WTC11 (cell line): ENCODE measurements around the gene PXT1. TPM values are rescaled to one million over a fixed set of nuclear protein-coding genes. Genes with fewer than 3 reads are reported as not detected.
"Not testable (repeated sequence)": the region's sequence is repeated elsewhere in the genome, so short reads cannot be mapped to it uniquely, and the experiment has no call there.

Experiments
- ATAC-seq: fragments of 200-7000 bp; cut with Tn5 transposase; 2 replicates; pipeline ENCODE4 v1.10.0; 2021; ENCODE audit warnings: mild to moderate bottlenecking, moderate library complexity
- CTCF ChIA-PET: fragments of 300-600 bp; sonication (Branson Sonifier 250); formaldehyde crosslinking; loops from one replicate; lab custom pipeline; 2021; ENCODE audit warnings: antibody characterized with exemption; lab: Charles Lee
- POLR2A ChIA-PET: fragments of 350-600 bp; sonication (Branson Sonifier 250); formaldehyde crosslinking; loops from one replicate; lab custom pipeline; 2021; ENCODE audit warnings: antibody characterized with exemption; lab: Charles Lee
- DNase-seq: peaks from one replicate; pipeline ENCODE4 v3.0.0; 2021; ENCODE audit warnings: low spot score
- H3K27ac Mint-ChIP-seq: 2 replicates; pipeline ENCODE4 v1.8.0; 2021; ENCODE audit warnings: mixed read lengths
- H3K27me3 Mint-ChIP-seq: 2 replicates; pipeline ENCODE4 v1.8.0; 2021; ENCODE audit warnings: low read depth, mild to moderate bottlenecking, moderate library complexity, mixed read lengths
- H3K36me3 Mint-ChIP-seq: 2 replicates; pipeline ENCODE4 v1.8.0; 2021; ENCODE audit warnings: mixed read lengths
- H3K4me1 Mint-ChIP-seq: 2 replicates; pipeline ENCODE4 v1.8.0; 2022; ENCODE audit warnings: mixed read lengths
- H3K4me3 Mint-ChIP-seq: 2 replicates; pipeline ENCODE4 v1.8.0; 2021; ENCODE audit warnings: mild to moderate bottlenecking, moderate library complexity, mixed read lengths
- H3K9me3 Mint-ChIP-seq: 2 replicates; pipeline ENCODE4 v1.8.0; 2021; ENCODE audit warnings: mixed read lengths
- ATF6 ChIP-seq: sonication (generic); formaldehyde crosslinking; IDR thresholded peaks from 2 replicates; pipeline ENCODE4 v1.8.1; 2023; ENCODE audit warnings: mild to moderate bottlenecking, missing genetic modification reagents
- ETV6 ChIP-seq: sonication (generic); formaldehyde crosslinking; IDR thresholded peaks from 2 replicates; pipeline ENCODE4 v1.8.1; 2022; ENCODE audit warnings: mild to moderate bottlenecking, missing genetic modification reagents
- FOXP4 ChIP-seq: sonication (generic); formaldehyde crosslinking; IDR thresholded peaks from 2 replicates; pipeline ENCODE4 v1.8.0; 2022; ENCODE audit warnings: mild to moderate bottlenecking, missing genetic modification reagents
- GABPB1 ChIP-seq: sonication (generic); formaldehyde crosslinking; IDR thresholded peaks from 2 replicates; pipeline ENCODE4 v1.8.1; 2023; ENCODE audit warnings: mild to moderate bottlenecking, missing genetic modification reagents
- GTF2I ChIP-seq: fragments of 250-450 bp; sonication (Bioruptor Pico); conservative IDR thresholded peaks from 2 replicates; pipeline ENCODE4 v1.4.0; 2021; ENCODE audit warnings: mild to moderate bottlenecking
- MLX ChIP-seq: sonication (generic); formaldehyde crosslinking; IDR thresholded peaks from 2 replicates; pipeline ENCODE4 v1.8.1; 2023; ENCODE audit warnings: mild to moderate bottlenecking, missing genetic modification reagents, moderate library complexity
- MXD4 ChIP-seq: fragments of 250-450 bp; sonication (Bioruptor Pico); IDR thresholded peaks from 2 replicates; pipeline ENCODE4 v1.8.0; 2021; ENCODE audit warnings: mild to moderate bottlenecking, moderate library complexity, borderline replicate concordance
- NFE2L1 ChIP-seq: sonication (generic); formaldehyde crosslinking; IDR thresholded peaks from 2 replicates; pipeline ENCODE4 v1.8.1; 2023; ENCODE audit warnings: missing genetic modification reagents
- NFYB ChIP-seq: sonication (generic); formaldehyde crosslinking; conservative IDR thresholded peaks from 2 replicates; pipeline ENCODE4 v1.8.0; 2022; ENCODE audit warnings: low read depth, missing genetic modification reagents
- PRRX2 ChIP-seq: fragments of 250-450 bp; sonication (Bioruptor Pico); IDR thresholded peaks from 2 replicates; pipeline ENCODE4 v1.8.0; 2021; ENCODE audit warnings: mild to moderate bottlenecking
- TP53 ChIP-seq: sonication (generic); formaldehyde crosslinking; IDR thresholded peaks from 2 replicates; pipeline ENCODE4 v1.8.1; 2023; ENCODE audit warnings: mild to moderate bottlenecking, missing genetic modification reagents
- USF1 ChIP-seq: sonication (generic); formaldehyde crosslinking; IDR thresholded peaks from 2 replicates; pipeline ENCODE4 v1.8.0; 2022; ENCODE audit warnings: mild to moderate bottlenecking, missing genetic modification reagents
- ZNF138 ChIP-seq: sonication (generic); formaldehyde crosslinking; conservative IDR thresholded peaks from 2 replicates; pipeline ENCODE4 v1.8.1; 2022; ENCODE audit warnings: mild to moderate bottlenecking, moderate library complexity, missing genetic modification reagents
- ZNF512 ChIP-seq: sonication (generic); formaldehyde crosslinking; IDR thresholded peaks from 2 replicates; pipeline ENCODE4 v1.8.1; 2022; ENCODE audit warnings: missing genetic modification reagents, borderline replicate concordance
- ZNF671 ChIP-seq: fragments of 250-450 bp; sonication (Bioruptor Pico); IDR thresholded peaks from 2 replicates; pipeline ENCODE4 v1.8.0; 2021; ENCODE audit warnings: mild to moderate bottlenecking
- total RNA-seq: library from RNA; stranded (reverse); gene quantifications from 3 replicates; pipeline ENCODE4 v1.2.3, GENCODE V29; 2021

PXT1 gene
- total RNA-seq, 1 experiment from 2014 or later: 0.15 TPM

GRCh38 chr6:36364669-36365479, 77.8 kb downstream of the PXT1 start:
- Mint-ChIP-seq H3K4me1 (no peaks in the 10 kb centered on the region), H3K27me3 (no peaks in the 10 kb centered on the region; the same call in 1 of the 2 replicates), H3K4me3 (no peak overlapping the region), H3K27ac (no peak overlapping the region)
- CTCF ChIA-PET: interaction anchor here (6.0 kb wide), 1 partner anchor 62 kb away, joined by 52 read pairs; no protein-coding TSS in a partner anchor
- DNase-seq: no peak
- POLR2A ChIA-PET: no interaction called here
- no peak for ATAC-seq
- TF ChIP-seq USF1: no peak
- TF ChIP-seq, all 79 proteins: peak for 0
- Mint-ChIP-seq H3K36me3 (no peaks in the 10 kb centered on the region), H3K9me3 (no peaks in the 10 kb centered on the region)

- H3K27ac Mint-ChIP-seq, DNase-seq, H3K27me3 Mint-ChIP-seq, ATAC-seq, POLR2A ChIA-PET, H3K36me3 Mint-ChIP-seq, H3K9me3 Mint-ChIP-seq, H3K4me3 Mint-ChIP-seq, H3K4me1 Mint-ChIP-seq: not testable (repeated sequence)
- CTCF ChIA-PET: interaction anchor here (0.8 to 6.0 kb wide), 5 partner anchors 21 to 628 kb away, joined by 3 to 52 read pairs (median 3); no protein-coding TSS in a partner anchor
Observed at GRCh38 chr6:36364061-36364635, 78.5 kb downstream of the PXT1 start.

GRCh38 chr6:36363371-36363752, 79.3 kb downstream of the PXT1 start:
- H3K27me3 Mint-ChIP-seq, H3K27ac Mint-ChIP-seq, H3K9me3 Mint-ChIP-seq, H3K4me1 Mint-ChIP-seq, ATAC-seq, POLR2A ChIA-PET, H3K4me3 Mint-ChIP-seq, DNase-seq, H3K36me3 Mint-ChIP-seq: not testable (repeated sequence)
- CTCF ChIA-PET: interaction anchor here (0.8 to 6.0 kb wide), 5 partner anchors 20 to 627 kb away, joined by 3 to 52 read pairs (median 3); no protein-coding TSS in a partner anchor

- ChIA-PET POLR2A (no interaction called here), CTCF (interaction anchor here (0.8 to 6.0 kb wide), 6 partner anchors 20 to 626 kb away, joined by 3 to 52 read pairs (median 4); no protein-coding TSS in a partner anchor)
- Mint-ChIP-seq H3K27ac (no peak overlapping the region), H3K36me3 (no peaks in the 10 kb centered on the region), H3K9me3 (no peaks in the 10 kb centered on the region), H3K4me1 (no peaks in the 10 kb centered on the region), H3K4me3 (no peak overlapping the region), H3K27me3 (no peaks in the 10 kb centered on the region; the same call in 1 of the 2 replicates)
- DNase-seq (no peak), ATAC-seq (no peak)
- TF ChIP-seq MXD4 (CRISPR knock-in tag) (no peak), PRRX2 (CRISPR knock-in tag) (no peak), ZNF671 (CRISPR knock-in tag) (no peak), GTF2I (no peak), ZNF512 (CRISPR knock-in tag) (no peak)
Observed at GRCh38 chr6:36362551-36363370, 79.9 kb downstream of the PXT1 start.

GRCh38 chr6:36361071-36361470, 81.6 kb downstream of the PXT1 start:
- Mint-ChIP-seq H3K9me3 (no peaks in the 10 kb centered on the region), H3K4me3 (no peak overlapping the region), H3K27me3 (no peaks in the 10 kb centered on the region; the same call in 1 of the 2 replicates), H3K4me1 (no peaks in the 10 kb centered on the region), H3K27ac (no peak overlapping the region), H3K36me3 (no peaks in the 10 kb centered on the region)
- DNase-seq (no peak), ATAC-seq (no peak)
- POLR2A ChIA-PET: no interaction called here
- CTCF ChIA-PET: interaction anchor here (0.5 to 6.0 kb wide), 11 partner anchors 10 to 325 kb away, joined by 3 to 52 read pairs (median 4); no protein-coding TSS in a partner anchor
- TF ChIP-seq NFYB (CRISPR knock-in tag) (no peak), ZNF138 (no peak), FOXP4 (CRISPR knock-in tag) (no peak), MLX (CRISPR knock-in tag) (no peak), TP53 (CRISPR knock-in tag) (no peak), ETV6 (CRISPR knock-in tag) (no peak), MXD4 (CRISPR knock-in tag) (no peak), NFE2L1 (CRISPR knock-in tag) (no peak), ZNF671 (CRISPR knock-in tag) (no peak), ATF6 (CRISPR knock-in tag) (no peak), GTF2I (no peak), GABPB1 (CRISPR knock-in tag) (no peak)
